Panc1 (cell line): Measurements from ENCODE around the gene MED13L.

Source experiments
- CTCF ChIP-seq: fragments of 450-650 bp; IDR thresholded peaks from 2 replicates; pipeline ENCODE4 v1.5.1; 2017; ENCODE audit warnings: mild to moderate bottlenecking
- POLR2AphosphoS5 ChIP-seq: IDR thresholded peaks from 2 replicates; pipeline ENCODE4 v1.6.1; 2012; ENCODE audit warnings: mild to moderate bottlenecking, low read depth, low read length, moderate library complexity

- TF ChIP-seq CTCF (no peak), POLR2AphosphoS5 (no peak)
Observed at GRCh38 chr12:116184763-116185162, 92.7 kb downstream of the MED13L start.
